LNCaP clone FGC (cell line): ENCODE data around the gene KCNQ1.

Experiments
- DNase-seq: peaks from one replicate; pipeline ENCODE4 v3.0.0-alpha.2; 2011; ENCODE audit warnings: low read depth
- H3K4me3 ChIP-seq: 2 replicates; pipeline ENCODE4 v1.5.1; 2011; ENCODE audit warnings: mild to moderate bottlenecking, low read depth, low read length, control low read depth
- CTCF ChIP-seq: IDR thresholded peaks from 2 replicates; pipeline ENCODE4 v1.5.1; 2012; ENCODE audit warnings: mild to moderate bottlenecking; ENCODE audit not compliant: control insufficient read depth, insufficient read depth; ENCODE audit errors: extremely low read depth

Gene KCNQ1

GRCh38 chr11:2812371-2812991 is 367.7 kb downstream of the KCNQ1 start:
- no peak for TF ChIP-seq CTCF
- H3K4me3 ChIP-seq: no peak overlapping the region
- no peak for DNase-seq

DNA sequence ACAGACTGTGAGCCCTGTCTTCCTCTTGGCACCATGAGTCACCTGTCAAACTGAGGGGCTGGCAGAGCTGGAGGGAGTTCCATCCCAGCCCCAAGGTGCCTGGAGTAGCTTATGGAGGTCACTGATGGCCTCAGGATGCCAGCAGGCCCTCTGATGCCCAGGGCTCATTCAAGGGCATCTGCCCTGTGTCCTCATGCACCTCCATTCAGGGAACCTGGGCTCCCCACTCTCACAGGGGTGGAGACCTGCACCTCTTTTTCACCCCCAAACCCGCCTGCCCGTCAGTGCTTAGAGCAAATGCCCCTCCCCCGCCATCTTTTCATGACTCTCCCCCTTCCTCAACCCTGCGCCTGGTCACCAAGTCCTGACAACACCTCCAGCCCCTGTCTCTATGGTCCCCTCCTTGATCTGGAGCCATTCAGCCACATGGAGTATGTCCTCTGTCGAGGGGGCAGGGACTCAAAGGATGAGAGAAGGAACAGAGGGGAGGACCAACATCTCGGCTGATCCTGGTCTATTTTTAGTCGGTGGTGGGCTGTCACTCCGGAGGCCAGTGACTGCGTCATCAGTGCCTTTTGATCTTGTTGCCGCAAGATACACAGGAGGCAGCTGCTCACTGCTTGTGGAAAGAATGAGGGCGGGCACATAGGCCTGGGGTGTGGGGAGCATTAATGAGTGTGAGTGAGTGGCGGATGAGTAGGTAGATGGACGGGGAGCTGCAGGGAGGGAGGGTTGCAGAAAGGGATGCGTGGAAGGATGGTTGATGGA is 368.5 kb downstream of the KCNQ1 start:
- DNase-seq: no peak
- TF ChIP-seq CTCF: no peak
- no peak overlapping the region for H3K4me3 ChIP-seq

- DNase-seq: no peak
- TF ChIP-seq CTCF: no peak
- no peak overlapping the region for H3K4me3 ChIP-seq
These were observed 369.2 kb downstream of the KCNQ1 start for GRCh38 chr11:2813968-2814367.

GRCh38 chr11:2814751-2815150 is 369.9 kb downstream of the KCNQ1 start:
- no peak overlapping the region for H3K4me3 ChIP-seq
- DNase-seq: no peak
- no peak for TF ChIP-seq CTCF

- no peak for TF ChIP-seq CTCF
- no peak overlapping the region for H3K4me3 ChIP-seq
- no peak for DNase-seq
These were observed 371.1 kb downstream of the KCNQ1 start for GRCh38 chr11:2815762-2816496.

- no peak for DNase-seq
- no peak overlapping the region for H3K4me3 ChIP-seq
- TF ChIP-seq CTCF: no peak
These were observed 371.7 kb downstream of the KCNQ1 start for GRCh38 chr11:2816523-2816922.
